ENCODE results near the gene RMND1. TPM values are rescaled to one million over a fixed set of nuclear protein-coding genes. Genes with fewer than 3 reads are reported as not detected.

RMND1 gene
- total and polyA plus RNA-seq, 9 of the 15 experiments (the other 6 are each of a cell fraction or from before 2014, with no cell fraction given), result 26.9 to 47.8 (median 36.2) TPM

DNA sequence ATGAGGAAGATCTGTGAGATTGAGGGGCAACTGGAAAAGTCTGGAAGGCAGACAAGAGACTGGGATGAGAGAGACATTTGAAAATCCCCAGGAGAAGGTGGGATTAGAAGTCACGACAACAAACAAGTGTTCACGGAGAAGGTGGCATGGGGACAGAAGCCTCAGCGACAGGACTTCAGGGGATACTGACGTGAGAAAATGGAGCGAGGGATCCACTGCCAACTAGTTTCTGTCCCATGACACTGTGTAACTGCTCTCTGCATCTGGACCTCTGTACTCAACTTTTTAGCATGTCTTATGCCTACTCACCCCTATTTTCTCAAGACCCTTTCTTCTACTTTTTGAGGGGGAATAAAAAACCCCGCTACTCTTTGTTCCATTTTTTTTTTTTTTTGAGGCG is 42.2 kb downstream of the RMND1 start (continued):
- TF ChIP-seq, protein P1, sequence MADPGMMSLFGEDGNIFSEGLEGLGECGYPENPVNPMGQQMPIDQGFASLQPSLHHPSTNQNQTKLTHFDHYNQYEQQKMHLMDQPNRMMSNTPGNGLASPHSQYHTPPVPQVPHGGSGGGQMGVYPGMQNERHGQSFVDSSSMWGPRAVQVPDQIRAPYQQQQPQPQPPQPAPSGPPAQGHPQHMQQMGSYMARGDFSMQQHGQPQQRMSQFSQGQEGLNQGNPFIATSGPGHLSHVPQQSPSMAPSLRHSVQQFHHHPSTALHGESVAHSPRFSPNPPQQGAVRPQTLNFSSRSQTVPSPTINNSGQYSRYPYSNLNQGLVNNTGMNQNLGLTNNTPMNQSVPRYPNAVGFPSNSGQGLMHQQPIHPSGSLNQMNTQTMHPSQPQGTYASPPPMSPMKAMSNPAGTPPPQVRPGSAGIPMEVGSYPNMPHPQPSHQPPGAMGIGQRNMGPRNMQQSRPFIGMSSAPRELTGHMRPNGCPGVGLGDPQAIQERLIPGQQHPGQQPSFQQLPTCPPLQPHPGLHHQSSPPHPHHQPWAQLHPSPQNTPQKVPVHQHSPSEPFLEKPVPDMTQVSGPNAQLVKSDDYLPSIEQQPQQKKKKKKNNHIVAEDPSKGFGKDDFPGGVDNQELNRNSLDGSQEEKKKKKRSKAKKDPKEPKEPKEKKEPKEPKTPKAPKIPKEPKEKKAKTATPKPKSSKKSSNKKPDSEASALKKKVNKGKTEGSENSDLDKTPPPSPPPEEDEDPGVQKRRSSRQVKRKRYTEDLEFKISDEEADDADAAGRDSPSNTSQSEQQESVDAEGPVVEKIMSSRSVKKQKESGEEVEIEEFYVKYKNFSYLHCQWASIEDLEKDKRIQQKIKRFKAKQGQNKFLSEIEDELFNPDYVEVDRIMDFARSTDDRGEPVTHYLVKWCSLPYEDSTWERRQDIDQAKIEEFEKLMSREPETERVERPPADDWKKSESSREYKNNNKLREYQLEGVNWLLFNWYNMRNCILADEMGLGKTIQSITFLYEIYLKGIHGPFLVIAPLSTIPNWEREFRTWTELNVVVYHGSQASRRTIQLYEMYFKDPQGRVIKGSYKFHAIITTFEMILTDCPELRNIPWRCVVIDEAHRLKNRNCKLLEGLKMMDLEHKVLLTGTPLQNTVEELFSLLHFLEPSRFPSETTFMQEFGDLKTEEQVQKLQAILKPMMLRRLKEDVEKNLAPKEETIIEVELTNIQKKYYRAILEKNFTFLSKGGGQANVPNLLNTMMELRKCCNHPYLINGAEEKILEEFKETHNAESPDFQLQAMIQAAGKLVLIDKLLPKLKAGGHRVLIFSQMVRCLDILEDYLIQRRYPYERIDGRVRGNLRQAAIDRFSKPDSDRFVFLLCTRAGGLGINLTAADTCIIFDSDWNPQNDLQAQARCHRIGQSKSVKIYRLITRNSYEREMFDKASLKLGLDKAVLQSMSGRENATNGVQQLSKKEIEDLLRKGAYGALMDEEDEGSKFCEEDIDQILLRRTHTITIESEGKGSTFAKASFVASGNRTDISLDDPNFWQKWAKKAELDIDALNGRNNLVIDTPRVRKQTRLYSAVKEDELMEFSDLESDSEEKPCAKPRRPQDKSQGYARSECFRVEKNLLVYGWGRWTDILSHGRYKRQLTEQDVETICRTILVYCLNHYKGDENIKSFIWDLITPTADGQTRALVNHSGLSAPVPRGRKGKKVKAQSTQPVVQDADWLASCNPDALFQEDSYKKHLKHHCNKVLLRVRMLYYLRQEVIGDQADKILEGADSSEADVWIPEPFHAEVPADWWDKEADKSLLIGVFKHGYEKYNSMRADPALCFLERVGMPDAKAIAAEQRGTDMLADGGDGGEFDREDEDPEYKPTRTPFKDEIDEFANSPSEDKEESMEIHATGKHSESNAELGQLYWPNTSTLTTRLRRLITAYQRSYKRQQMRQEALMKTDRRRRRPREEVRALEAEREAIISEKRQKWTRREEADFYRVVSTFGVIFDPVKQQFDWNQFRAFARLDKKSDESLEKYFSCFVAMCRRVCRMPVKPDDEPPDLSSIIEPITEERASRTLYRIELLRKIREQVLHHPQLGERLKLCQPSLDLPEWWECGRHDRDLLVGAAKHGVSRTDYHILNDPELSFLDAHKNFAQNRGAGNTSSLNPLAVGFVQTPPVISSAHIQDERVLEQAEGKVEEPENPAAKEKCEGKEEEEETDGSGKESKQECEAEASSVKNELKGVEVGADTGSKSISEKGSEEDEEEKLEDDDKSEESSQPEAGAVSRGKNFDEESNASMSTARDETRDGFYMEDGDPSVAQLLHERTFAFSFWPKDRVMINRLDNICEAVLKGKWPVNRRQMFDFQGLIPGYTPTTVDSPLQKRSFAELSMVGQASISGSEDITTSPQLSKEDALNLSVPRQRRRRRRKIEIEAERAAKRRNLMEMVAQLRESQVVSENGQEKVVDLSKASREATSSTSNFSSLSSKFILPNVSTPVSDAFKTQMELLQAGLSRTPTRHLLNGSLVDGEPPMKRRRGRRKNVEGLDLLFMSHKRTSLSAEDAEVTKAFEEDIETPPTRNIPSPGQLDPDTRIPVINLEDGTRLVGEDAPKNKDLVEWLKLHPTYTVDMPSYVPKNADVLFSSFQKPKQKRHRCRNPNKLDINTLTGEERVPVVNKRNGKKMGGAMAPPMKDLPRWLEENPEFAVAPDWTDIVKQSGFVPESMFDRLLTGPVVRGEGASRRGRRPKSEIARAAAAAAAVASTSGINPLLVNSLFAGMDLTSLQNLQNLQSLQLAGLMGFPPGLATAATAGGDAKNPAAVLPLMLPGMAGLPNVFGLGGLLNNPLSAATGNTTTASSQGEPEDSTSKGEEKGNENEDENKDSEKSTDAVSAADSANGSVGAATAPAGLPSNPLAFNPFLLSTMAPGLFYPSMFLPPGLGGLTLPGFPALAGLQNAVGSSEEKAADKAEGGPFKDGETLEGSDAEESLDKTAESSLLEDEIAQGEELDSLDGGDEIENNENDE (IDR thresholded peaks at IDR 0.05; ENCODE audit: low read depth, low read length), result no peak
- TF ChIP-seq POLR2AphosphoS5 (IDR thresholded peaks at IDR 0.05; ENCODE audit: control insufficient read depth, insufficient read depth, low read depth, low read length) (no peak), FOSL1 (tag; conservative IDR thresholded peaks at IDR 0.05) (no peak)

Measured in K562 (cell line).